Muscle of back (tissue), 11 donors: Measurements from ENCODE around the gene NUDT19. TPM values are rescaled to one million over a fixed set of nuclear protein-coding genes. Genes with fewer than 3 reads are reported as not detected.
"Not testable (repeated sequence)": the region's sequence is repeated elsewhere in the genome, so short reads cannot be mapped to it uniquely, and the experiment has no call there.

ENCODE experiments used
- DNase-seq, 3 donors: peaks; one replicate each; pipeline versions ENCODE4 v3.0.0 to v3.0.0-alpha.2; 2013
- polyA plus RNA-seq, 10 donors: library from polyadenylated mRNA; unstranded; fragments of 120-200 nt; gene quantifications; one replicate each; pipeline ENCODE4 v1.2.1, GENCODE V29; 2013; ENCODE audit not compliant: insufficient read length in 10 of 10

NUDT19 gene
- polyA plus RNA-seq, 10 donors: 6.2 to 10.6 (median 8.1) TPM

- DNase-seq: no peak
Measured at GRCh38 chr19:32708457-32708856, 16.8 kb downstream of the NUDT19 start.

DNA sequence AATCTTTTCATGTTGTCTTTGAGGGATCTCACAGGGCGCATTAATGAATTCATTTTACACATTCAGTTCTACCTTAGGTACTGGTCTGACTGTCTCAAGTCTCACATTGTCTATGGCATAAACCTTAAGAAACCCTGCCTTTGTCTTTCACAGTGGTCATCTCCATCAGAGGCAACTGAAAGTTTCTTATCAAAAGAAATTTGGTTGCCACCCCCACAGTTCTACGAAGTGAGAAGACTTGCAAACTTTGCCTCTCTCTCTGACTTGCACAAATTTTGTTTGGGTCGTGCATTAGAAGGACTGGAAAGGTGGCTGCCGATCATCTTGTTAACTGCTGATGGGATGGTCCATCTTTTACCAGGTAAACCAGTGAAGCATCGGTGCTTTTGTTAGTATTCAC lies 17.4 kb downstream of the NUDT19 start:
- DNase-seq: no peak

DNA sequence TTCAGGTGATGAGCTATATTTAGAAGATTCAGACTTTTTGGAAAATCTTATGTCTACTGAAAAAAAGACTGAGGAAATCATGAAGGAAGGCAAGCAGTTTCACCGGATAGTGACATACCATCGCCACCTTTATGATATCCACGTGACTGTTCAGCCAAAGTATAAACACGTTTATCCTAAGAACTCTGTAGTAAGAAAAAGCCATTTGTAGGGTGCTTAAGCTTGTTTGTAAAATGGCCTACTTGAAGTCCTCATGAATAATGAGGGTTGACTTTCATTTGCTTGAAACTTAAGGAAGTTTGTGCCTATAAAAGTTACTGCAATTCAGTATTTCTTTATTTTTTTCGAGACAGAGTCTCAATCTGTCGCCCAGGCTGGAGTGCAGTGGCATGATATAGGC lies 20.1 kb downstream of the NUDT19 start:
- no peak for DNase-seq

DNA sequence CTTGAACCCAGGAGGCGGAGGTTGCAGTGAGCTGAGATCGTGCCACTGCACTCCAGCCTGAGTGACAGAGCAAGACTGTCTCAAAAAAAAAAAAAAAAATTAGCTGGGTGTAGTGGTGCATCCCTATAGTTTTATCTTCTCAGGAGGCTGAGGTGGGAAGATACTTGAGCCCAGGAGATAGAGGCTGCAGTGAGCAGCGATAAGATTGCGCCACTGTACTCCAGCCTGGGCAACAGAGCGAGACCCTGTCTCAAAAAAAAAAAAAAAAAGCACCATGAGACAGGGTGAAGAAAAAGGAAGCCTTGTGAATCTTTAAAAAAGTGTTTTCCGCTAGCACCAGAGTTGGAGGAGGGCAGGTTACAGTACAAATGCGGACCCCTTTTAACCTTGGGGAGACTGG lies 24.6 kb downstream of the NUDT19 start:
- DNase-seq: not testable (repeated sequence)

DNA sequence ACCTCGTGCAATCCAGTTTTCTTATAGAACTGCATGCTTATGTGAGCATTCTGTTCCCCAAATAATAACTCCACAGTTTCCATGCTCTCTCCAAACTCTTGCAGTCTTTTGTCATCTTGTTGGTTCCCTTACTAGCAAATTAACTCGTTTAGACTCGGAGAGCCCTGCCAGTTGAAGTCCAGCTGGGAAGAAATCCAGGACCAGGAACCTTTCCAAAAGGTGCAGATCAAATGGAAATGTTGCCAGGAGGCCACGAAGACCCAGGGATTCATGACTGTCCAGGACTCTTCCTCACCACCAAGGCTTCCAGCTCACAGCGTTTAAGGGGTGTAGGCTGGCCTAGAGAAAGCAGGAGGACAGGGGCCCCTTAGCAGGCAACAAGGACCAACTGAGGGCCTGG lies 25.9 kb downstream of the NUDT19 start:
- no peak for DNase-seq

DNA sequence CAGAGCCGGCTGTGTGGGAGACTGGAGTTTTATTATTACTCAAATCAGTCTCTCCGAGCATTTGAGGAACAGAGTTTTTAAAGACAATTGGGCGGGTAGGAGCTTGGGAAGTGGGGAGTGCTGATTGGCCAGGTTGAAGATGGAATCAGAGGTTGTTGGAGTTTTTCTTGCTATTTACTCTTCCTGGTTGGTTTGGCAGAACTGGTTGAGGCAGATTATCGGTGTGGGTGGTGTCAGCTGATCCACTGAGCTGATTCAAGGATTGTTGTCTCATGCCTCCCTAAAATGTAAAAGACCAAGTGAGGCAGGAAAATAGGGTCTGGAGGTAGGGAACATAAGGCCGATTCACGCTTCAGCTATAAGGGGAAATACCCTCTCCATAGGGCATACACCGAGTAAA lies 26.7 kb downstream of the NUDT19 start:
- DNase-seq: no peak

DNA sequence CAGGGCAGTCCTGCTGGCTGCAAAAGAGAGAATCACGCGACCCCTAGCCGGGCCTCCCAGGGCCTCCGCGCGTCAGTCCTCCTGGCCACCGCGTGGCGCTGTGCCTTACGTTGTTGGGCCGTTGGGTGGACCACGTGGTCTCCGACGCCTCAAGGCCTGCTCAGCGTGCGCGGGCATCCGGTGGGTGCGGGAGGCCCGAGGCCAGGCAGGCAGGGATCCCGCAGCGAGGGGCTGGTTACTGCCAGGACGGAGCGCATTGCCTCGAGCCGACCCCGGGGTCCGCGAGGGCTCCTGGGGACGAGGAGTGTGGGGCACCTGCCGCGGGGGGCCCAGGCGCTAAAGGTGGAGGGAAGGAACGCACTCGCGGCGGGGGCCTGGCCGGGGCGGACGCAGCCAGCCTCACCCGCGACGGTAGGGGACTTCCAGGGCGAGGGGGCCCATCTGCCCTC lies 28.0 kb downstream of the NUDT19 start, which contains the start of gene TDRD12:
TSS of gene TDRD12 (plus strand) at position 157 of the 449 bp plus-strand sequence. CDS start 306 bp downstream, outside the sequence.
- DNase-seq: no peak

DNA sequence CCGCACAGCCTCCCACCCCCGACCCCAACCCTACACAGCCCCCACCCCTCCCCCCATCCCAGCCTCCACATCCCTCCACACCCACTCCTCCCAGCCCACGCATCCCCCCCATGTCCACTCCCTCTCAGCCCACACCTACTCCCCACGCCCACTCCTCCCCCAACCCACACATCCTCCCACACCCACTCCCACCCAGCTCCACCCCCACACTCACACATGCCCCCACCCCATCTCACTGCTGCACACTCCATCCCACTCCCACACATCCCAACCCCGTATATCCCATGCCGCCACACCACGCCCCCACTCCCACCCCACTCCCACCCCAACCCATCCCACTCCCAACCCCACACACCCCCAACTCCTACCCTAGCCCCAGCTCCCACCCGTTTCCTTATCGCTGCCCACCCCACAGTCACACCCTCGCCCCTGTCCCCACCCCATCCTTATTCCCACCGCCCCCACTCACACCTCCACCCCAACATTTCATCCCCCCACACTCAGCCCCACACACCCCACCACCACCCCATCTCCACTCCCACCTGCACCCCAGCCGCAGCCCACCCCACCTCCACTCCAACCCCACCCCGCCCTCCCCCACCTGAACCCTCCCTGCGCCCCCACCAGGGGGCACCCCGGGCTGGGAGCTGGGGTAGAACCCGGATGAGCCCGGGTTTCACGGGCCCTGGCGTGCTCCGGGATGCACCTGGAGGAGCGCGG lies 28.8 kb downstream of the NUDT19 start:
- DNase-seq: no peak

GRCh38 chr19:32720936-32721250 lies 29.3 kb downstream of the NUDT19 start:
- DNase-seq: no peak

DNA sequence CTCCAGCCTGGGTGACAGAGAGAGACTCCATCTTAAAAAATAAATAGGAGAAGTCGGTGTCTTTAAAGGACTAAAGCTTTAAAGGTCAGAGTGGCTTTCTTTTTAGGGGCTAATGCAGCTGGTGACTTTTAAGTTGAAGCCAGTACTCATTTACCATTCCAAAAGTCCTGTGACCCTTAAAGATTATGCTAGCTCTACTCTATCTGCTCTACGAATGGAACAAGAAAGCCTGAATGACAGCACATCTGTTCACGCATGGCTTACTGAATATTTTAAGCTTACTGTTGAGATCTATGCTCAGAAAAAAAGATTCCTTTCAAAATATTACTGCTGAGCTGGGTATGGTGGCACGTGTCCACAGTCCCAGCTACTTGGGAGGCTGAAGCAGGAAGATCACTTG lies 44.3 kb downstream of the NUDT19 start:
- no peak for DNase-seq

DNA sequence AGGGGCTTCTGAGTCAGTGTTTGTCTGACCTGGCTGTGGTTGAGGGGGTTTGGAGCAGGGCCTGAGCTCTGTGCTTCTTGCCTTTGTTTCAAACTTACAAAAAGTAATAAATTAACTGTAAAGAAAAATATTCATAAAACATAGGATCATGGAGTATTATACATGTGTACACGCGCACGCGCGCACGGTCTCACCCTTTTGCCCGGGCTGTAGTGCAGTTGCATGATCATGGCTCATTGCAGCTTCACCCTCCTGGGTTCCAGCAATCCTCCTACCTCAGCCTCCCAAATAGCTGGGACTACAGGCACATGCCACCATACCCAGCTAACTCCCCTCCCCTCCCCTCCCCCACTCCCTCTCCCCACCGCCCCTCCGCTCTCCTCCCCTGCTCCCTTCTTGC lies 51.4 kb downstream of the NUDT19 start:
- no peak for DNase-seq

DNA sequence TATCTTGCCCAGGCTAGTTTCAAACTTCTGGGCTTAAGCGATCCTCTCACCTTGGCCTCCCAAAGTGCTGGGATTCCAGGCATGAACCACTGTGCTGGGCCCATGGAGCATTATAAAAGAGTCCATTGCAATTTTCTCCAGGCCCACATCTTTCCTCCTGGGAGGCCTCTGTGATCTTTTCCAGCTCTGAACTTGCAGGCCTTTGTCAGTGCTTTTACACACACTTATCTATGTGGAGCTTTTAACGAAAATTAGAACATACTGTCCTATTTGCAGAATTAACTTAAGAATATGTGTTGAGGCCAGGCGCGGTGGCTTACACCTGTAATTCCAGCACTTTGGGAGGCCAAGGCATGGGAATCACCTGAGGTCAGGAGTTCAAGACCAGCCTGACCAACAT lies 51.8 kb downstream of the NUDT19 start:
- no peak for DNase-seq

GRCh38 chr19:32744555-32745325 lies 53.1 kb downstream of the NUDT19 start:
- DNase-seq: no peak

GRCh38 chr19:32745594-32746251 lies 54.1 kb downstream of the NUDT19 start:
- not testable (repeated sequence) for DNase-seq

DNA sequence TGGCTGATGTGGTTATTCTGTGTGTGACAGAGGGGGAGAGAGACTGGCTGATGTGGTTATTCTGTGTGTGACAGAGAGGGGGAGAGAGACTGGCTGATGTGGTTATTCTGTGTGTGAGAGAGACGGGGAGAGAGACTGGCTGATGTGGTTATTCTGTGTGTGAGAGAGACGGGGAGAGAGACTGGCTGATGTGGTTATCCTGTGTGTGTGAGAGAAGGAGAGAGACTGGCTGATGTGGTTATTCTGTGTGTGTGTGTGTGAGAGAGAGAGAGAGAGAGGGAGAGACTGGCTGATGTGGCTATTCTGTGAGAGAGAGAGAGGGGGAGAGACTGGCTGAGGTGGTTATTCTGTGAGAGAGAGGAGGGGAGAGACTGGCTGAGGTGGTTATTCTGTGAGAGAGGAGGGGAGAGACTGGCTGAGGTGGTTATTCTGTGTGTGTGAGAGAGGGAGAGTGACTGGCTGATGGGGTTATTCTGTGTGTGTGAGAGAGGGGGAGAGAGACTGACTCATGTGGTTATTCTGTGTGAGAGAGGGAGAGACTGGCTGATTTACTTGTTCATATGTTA lies 55.1 kb downstream of the NUDT19 start:
- not testable (repeated sequence) for DNase-seq

DNA sequence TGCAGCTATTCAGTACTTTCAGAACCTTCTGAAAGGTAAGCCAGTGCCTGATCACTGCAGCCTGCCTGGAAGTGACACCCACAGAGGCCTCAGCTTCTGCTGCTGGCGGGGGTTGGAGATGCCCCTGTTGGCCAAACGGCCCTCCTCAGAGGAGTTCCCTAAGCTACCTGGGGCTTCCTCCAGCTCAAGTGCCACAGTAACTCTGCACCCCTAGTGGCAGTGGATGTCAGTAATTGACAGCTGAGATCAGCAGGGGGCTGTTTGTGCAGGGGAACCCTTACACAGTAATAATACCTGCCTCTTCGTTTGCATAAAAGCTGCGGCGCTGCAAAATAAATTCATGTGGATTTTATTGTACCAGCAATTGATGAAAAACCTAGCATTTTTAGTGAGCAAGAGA lies 56.9 kb downstream of the NUDT19 start:
- no peak for DNase-seq

DNA sequence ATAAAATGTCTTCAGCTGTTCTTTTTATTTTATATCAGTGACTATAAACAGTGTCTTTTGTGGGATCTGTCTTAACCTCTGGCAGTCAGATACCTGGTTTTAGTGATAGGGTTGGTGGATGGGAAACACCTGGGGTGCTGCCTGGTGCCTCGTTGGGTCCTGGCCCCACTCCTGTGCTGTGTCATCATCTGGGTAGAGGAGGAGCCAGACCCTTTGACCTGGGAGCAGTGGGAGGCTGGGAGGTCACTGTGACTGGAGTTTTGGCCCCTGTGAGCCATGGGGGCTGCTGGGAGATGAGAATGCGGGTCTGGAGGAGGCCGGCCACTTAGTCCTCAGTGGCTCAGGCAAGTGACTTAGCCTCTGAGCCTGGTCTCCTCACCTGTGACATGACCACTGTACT lies 57.3 kb downstream of the NUDT19 start:
- DNase-seq: no peak

DNA sequence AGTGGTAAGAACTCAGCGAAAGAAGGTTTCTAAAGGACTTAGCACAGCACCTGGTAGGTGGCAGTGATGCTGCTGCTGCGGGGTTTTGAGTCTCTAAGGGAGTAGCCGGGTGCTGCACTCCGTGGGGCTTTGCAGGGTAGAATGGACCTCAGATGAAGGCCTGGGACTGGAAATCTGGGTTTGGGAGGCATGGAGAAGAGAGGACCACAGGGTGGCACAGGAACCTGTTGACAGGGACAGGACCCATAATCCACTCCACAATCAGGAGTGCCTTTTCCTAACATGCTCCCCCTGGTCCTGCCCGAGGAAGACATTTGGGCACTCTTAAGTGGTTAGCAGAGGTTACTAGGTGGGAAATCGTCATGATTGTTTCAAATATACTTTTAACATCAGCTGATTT lies 57.7 kb downstream of the NUDT19 start:
- no peak for DNase-seq

GRCh38 chr19:32750441-32751055 lies 58.9 kb downstream of the NUDT19 start:
- no peak for DNase-seq

DNA sequence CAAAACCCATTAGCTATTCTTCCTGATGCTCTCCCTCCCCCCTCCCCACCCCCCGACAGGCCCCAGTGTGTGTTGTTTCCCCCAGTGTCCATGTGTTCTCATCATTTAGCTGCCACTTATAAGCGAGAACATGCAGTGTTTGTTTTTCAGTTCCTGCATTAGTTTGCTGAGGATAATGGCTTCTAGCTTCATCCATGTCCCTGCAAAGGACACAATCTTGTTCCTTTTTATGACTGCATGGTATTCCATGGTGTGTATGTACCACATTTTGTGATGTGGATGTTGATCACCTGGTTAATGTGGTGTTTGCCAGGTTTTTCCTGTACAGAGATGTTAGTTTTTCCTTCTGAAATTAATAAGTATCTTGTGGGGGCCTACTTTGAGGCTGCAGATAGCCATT lies 59.4 kb downstream of the NUDT19 start:
- no peak for DNase-seq

DNA sequence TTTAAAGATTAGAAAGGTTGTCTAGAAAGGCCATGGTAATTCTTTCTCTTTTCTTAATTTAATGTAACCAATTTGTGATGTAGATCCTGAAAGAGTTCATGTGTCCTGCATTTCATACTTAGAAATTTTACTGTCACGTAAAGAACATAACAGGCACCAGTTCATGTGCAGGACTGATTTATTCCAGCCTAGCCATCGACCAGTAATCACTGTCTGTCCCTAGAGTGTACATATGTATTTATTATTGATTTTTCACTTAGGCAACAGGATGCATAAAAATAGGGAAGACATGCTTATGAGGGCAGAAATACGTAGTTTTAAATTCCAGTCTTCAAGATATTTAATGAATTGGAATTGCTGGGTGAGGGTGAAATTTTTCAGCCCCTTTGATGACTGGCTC lies 65.6 kb downstream of the NUDT19 start:
- no peak for DNase-seq
